HG02840 (cell line): ENCODE measurements around the gene MLST8.

ENCODE experiments used
- ATAC-seq: cut with Tn5 transposase; IDR thresholded peaks from one replicate; pipeline ENCODE4 v1.9.1; 2021; ENCODE audit warnings: mild to moderate bottlenecking, moderate library complexity, moderate number of reproducible peaks; ENCODE audit not compliant: unreplicated experiment, low FRiP score

MLST8 gene

DNA sequence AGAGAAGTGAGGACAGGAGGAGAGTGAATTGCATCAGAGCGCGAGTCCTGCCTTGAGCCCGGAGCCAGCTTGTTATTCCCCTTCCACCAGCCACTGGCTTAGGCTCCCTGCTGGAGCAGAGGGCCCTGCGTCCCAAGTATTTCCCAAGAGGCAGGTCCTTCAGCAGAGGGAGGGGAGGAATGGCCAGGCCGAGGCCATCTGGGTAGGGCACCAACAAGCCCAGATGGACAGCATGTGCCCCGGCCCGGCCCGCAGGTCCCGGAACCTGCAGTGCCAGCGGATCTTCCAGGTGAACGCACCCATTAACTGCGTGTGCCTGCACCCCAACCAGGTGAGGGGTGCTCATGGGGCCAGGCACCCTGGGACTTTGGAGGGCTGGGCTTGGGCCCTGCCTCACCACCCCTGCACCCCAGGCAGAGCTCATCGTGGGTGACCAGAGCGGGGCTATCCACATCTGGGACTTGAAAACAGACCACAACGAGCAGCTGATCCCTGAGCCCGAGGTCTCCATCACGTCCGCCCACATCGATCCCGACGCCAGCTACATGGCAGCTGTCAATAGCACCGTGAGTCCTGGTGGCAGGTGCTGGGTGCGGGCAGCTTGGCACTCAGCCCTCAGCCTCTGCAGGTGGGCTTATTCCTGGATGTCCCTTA, 1.7 kb downstream of the MLST8 start:
- ATAC-seq: no peak

DNA sequence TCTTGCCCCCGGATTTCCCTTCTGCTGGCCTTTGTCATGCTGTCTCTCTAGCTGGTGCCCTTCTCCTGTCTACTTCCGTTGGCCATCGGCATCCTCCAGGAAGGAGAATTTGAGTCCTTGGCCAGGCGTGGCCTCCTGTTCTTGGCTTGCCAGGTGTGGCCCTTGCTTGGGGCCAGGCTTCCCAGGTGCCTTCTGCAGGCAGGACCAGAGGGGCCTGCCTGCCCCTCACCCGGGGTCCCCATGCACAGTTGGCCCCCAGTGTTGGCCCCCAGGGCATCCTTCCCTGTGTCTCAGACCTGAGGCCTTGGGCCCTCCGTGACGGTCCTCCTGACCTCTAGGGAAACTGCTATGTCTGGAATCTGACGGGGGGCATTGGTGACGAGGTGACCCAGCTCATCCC, 2.6 kb downstream of the MLST8 start:
- ATAC-seq: no peak

DNA sequence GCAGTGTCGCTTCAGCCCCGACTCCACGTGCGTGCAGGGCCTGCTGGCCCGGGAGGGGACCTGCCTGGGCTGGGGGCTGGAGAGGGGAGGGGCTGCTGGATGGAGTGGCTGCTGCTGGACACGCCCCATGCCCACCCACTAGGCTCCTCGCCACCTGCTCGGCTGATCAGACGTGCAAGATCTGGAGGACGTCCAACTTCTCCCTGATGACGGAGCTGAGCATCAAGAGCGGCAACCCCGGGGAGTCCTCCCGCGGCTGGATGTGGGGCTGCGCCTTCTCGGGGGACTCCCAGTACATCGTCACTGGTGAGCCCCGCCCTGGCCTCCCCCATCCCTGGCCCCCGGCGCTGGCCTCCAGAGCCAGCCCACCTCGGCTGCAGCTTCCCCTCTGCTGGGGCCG, 3.1 kb downstream of the MLST8 start:
- ATAC-seq: no peak

DNA sequence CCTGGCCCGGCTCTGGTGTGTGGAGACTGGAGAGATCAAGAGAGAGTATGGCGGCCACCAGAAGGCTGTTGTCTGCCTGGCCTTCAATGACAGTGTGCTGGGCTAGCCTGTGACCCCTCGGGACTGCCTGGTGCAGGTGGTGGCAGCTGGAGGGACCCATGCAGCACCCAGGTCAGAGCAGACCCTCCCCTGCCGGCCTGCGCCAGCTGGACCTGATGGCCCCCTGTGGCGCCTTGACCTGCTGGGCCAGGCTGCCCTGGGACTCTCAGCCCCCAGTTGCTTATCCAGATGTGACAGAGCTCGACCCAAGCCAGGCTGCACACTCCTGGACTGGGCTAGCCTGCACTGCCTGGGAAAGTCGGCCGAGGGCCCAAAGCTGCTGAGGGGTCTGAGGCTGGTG, 3.5 kb downstream of the MLST8 start:
- ATAC-seq: no peak

DNA sequence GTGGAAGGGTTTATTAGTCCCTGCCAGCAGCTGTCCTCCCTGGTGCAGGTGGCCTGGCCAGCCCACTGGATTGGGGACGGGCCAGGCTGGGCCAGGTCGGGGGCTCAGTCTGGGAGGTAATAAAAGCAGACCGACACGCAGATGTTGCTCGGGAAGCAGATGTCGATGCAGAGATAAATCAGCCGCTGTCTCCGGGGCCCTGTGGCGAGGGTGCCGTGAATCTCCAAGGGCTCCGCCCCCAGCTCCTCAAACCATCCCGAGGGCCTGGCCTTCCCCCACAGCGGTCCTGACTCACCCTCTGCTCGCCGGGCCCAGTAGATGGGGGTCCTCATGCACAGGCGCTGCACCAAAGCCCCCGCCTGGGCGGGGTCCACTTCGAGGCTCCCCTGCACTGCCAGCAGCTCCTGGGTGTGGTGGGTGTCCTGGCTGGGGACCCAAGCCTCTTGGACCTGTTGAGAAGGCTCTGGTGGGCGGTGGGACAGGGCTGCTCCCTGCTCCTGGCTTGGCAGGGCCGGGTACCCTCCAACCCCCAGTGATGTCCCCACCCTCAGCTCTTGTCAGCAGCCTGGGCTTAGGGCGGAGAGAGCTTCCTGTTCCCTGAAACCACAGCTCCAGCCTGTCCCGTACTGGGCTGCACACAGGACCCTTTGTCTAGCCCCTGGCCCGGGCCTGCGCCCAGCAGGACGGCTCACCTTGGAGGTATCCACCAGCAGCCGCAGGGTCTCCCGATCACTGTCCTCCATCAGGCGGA, 4.2 kb downstream of the MLST8 start:
- no peak for ATAC-seq

DNA sequence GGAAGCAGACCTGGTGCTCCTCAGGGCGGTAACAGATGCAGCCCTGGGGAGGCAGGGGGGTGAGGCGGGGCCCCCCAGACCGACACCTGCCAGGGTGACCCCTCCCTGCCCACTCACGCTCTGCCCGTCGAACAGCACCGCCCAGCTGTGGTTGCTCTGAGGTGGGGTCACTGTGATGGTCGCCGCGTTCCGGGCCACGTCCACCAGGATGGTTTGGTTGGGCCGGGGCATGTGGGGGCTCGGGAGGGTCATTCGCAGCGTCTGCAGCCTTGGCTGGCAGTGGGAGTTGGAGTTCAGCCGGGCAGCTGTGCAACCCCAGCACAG, 4.7 kb downstream of the MLST8 start:
- no peak for ATAC-seq

DNA sequence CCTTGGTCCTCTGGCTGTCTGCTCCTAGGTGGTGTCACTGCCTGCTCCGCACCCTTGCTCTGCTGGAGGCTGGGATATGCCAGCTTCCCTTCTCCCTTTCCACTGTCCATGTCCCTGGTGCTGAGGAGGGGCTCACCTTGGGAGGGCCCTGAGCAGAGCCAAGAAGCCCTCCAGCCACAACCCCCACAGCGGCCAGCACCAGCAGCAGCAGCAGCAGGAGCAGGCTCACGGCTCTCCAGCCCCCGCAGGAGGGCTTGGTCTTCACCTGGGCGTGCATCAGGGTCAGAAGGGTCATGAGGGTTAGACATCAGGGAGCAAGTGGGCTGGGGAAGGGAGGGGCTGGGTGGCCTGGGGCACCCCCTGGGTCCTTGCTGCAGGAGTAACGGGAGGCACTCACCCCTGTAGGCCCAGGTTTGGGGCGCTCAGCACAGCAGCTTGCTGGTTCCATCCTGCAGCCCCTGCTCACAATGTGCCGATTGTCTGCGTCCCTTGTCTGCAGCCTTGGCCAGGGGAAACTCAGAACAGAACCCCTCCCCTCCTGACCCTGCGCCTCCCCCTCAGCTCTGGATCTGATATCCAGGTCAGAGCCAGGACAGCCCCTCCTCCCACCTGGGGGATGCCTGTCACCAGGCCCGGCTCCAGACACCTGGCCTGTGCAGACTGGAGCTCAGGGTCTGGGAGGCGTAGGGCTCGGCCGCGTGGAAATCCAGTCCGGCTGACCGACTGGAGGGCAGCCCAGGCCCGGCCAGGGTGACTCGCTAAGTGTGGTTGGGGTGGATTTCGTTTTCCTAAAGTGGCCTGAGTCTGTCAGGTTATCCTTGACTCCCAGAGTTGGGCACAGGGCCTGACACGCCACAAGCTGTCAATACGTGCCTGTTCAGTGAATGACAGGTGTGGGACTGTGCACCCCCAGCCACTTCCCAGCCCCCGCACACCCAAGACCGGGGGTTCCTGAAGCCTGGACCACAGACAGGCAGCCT, 5.4 kb downstream of the MLST8 start, which contains the start of gene BRICD5:
Gene BRICD5 (minus strand): TSS at position 478 of the 980 bp plus-strand sequence. CDS start 30 bp downstream, at position 448.
- no peak for ATAC-seq

DNA sequence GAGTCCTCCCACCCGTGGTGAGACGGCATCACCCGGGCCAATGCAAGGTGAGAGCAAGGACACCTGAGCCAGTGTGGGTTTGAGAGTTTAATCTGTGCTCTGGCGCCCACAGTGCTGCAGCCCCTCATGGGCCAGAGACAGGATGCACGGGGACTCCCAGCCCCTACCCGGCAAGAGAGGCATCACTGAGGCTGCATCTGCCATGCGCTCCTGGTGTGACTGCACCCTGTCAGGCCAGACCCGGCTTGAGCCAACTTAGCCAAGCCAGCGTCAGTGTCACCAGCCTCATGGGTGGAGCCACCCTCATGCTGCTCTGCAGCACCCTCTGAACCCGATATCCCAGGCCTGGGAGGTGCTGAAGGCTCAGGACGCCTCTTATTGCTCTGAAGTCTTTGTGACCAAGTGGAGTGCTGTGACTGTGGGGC, 6.7 kb downstream of the MLST8 start:
- no peak for ATAC-seq

DNA sequence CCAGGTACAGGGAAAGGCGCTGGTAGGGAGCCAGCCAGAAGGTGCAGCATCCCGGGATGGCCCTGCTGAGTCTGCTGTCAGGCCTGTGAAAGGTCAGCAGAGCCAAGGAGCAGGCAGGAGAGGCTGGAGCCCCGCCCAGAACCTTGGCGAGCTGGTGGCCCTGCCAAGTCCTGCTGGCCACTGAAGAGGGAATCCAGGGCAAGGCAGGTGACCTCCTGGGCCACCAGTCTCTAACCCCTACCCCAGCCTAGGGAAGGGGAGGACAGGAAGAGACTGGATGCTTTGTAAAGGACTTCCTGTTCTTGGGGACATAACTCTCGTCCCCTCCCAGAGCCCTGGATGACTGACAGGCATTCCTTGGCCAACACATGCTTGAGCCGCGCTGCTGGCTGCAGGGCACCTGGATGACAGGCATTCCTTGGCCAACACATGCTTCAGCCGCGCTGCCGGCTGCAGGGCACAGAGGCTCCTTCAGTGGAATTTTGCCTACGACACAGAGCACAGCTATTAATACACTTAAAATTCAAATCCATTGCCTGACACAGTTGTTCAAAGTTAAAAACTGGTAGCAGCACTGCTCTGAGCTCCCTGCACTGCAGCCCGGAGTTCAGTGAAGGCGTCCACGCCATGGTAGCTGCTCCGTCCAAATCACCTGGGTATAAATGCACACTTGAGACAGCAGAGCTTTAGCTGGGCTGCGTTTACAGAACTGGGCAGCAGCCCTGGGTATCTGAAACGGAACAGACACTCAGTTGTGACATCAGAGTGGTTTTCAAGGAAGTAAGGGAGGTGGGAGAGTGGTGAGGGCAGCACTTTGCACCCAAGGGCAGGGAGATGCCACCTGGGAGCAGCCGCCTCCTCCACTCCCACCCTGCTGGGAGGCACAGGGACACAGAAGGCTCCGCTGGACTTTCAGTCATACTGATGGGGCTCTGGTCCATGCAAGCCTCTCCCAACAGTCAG, 7.4 kb downstream of the MLST8 start:
- ATAC-seq: no peak

DNA sequence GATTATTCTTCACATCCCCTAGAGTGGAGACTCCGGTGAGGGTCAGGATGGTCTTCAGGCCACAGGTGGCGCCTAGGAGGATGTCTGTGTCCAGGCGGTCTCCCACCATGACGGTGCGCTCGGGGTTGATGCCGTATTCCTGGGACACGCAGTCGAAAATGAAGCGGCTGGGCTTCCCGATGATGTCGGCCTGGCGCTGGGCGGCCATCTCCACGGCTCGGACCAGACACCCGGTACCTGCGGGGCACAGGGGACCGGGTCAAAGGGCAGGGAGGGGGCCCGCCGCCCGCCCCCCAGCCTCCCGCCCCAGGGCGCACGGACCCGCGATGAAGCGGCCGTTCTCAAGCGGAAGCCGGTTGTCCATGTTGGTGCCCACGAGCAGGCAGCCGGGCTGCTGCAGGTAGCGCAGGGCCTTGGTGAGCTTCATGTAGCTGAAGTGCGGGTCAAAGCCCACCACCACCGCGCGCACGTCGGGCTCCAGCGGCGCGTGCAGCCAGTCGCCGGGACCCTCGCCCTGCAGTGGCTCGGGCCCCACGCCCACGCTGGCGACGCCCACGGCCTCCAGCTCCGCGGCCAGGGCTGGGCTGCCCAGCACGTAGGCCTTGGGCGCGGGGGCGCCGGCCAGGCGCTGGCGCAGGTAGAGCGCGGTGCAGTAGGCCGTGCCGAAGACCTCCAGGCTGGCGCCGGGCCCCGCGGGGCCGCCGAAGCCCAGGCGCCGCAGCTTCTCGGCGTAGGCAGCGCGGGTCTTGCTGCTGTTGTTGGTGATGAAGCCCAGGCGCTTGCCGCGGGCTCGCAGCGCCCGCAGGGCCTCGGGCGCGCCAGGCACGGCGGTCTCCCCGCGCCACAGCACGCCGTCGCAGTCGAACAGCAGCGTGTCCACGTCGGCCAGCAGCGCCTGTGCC, 8.8 kb downstream of the MLST8 start:
- ATAC-seq: peak; percentile 7

DNA sequence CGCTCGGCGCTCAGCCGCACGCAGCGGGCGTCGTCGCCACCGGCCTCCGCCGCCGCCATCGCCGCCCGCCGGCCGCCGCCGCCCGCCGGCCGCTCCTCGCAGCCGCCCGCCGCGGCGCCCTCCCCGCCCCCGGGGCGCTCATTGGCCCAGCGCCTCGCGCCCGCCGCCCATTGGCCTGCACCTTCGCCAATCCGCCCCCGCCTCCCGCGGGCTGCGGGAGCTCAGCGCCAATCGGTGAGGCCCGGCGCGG, 9.4 kb downstream of the MLST8 start, which contains the start of gene PGP:
Gene PGP (minus strand): TSS at position 122 of the 250 bp plus-strand sequence. CDS start 63 bp downstream, at position 59.
- ATAC-seq: no peak

DNA sequence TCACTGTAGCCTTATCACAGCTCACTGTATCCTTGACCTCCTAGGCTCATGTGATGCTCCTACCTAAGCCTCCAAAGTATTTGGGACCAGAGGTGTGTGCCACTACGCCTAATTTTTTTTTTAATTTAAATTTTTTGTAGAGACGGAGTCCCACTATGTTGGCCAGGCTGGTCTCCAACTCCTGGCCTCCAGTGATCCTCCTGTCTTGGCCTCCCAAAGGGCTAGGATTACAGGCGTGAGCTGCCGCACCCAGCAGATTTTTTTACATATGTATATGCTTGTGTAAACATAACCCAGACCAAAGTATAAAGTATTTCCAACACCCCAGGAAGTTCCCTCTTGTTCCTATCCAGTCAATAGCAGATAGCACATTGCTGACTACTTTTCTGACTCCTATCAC, 11.1 kb downstream of the MLST8 start:
- ATAC-seq: no peak

DNA sequence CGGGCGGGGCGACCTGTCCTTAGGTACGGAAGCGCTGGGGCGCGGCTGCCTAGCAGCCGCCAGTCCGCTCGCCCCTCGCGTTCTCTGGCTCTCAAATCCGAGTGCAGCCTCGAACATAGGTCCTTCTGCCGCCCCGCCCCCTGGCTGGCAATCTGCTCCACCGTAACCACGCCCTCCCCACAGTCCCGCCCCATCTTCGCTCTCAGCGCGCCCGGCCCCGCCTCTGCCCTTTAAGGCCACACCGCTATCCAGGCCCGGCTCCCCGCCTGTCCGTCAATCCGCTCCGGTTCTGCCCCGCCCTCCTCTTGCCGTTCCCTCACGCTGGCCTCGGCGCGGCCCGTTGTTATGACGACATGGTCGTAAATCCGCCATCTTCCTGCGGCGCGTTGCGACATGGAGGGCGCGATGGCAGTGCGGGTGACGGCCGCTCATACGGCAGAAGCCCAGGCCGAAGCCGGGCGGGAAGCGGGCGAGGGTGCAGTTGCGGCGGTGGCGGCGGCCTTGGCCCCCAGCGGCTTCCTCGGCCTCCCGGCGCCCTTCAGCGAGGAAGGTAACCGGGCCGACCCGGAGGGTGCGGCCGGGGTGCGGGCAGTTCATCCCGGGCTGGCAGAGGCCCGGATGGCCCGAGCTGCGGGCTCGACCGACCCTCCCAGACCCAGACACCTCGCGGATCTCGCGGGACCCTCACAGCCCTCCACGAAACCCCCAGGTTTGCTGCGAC, 18.1 kb downstream of the MLST8 start, which contains the start of gene E4F1:
Gene E4F1 (plus strand): TSS at position 371 of the 721 bp plus-strand sequence. CDS start 23 bp downstream, at position 394.
- ATAC-seq: peak; percentile 95

DNA sequence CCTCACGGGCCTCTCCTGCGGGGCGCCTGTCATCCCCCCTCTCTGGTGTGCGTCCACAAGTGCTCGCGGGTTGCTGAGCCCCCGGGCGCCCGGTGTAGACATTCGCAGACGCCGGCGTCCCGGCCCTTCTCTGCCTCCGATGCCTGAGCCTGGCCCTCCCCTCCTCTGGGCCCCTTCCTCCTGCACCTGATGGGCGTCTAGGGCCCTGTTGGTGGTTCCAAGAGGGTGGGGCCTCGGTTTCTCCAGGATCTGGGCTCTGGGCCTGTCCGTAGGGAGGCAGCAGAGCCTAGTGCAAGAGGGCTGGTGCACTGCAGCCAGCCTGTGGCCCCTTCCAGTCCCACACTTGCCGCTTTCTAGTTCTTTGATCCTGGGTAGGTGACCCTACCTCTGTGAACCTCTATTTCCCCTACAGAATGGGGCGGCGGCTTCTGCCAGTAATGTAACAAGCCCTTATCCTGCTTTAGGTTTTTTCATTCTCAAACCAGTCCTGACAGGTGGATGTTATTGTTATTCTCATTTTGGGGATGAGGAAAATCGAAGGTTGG, 18.8 kb downstream of the MLST8 start:
- peak; percentile 22 for ATAC-seq

DNA sequence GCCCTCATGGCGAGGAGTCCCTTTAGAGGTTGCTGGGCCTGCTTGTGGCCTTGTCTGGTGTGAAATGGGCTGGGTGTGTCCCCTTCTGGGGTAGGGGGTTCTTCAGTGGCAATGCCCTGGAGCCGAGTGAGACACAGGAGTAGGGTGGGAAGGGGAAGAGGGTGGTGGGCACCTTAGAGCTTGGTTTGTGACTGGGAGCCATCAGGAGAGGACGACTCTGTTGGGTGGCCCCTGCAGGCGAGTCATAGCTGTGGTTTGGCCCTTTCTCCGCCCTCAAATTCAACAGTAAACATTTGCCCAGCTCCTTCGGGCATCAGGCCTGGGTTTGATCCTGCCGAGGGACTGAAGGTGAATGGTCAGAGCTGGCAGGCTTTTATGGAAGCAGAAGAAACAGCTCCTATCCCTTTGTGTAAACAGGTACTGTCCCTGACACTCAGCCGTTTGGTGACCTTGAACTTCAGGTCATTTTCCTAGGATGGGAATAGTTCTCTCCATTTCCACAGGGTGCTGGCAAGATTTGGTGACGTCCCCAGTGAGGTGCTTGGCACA, 21.1 kb downstream of the MLST8 start:
- ATAC-seq: no peak

DNA sequence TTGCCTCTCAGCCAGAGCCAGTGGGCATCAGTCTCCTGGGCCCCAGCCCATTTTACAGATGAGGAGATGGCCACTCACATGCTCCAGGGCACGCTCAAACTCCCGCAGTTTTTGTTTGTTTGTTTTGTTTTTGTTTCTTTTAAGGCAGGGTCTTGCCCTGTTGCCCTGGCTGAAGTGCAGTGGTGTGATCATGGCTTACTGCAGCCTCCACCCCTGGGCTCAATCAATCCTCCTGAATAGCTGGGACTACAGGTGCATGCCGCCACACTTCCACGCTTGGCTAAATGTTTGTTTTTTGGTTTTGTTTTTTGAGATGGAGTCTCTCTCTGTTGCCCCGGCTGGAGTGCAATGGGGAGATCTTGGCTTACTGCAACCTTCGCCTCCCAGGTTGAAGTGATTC, 21.7 kb downstream of the MLST8 start:
- ATAC-seq: no peak

DNA sequence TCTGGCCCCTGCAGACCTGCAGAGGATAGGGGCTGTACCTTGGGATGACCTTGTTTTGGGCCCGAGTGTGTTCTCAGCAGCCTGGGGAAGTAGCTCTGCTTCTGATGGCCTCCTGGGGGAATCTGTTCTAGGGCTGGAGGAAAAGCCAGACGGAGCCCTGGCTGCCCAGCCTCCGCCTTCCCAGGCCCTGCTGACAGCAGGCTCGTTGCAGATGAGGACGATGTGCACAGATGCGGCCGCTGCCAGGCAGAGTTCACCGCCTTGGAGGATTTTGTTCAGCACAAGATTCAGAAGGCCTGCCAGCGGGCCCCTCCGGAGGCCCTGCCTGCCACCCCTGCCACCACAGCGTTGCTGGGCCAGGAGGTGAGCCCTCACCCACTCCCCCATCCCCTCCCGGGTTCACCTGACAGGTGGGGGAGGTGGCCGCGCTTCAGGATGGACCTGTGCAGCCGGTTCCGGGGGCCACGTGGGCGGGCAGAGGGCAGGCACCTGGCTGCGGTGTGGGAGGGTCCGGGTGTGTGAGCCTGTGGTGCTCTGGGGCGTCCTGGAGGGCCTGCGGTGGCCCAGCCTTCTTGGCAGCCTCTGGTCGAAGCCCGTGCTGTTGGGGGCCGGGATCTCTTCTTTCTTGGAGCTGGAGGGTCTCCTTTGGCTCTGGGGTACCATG, 23.0 kb downstream of the MLST8 start:
- no peak for ATAC-seq
